ENCODE measurements around the gene SRC. TPM values are rescaled to one million over a fixed set of nuclear protein-coding genes. Genes with fewer than 3 reads are reported as not detected.

Gene SRC
- total and polyA plus RNA-seq, 2 donors from 2014 or later = 28.5 to 70.0 TPM

DNA sequence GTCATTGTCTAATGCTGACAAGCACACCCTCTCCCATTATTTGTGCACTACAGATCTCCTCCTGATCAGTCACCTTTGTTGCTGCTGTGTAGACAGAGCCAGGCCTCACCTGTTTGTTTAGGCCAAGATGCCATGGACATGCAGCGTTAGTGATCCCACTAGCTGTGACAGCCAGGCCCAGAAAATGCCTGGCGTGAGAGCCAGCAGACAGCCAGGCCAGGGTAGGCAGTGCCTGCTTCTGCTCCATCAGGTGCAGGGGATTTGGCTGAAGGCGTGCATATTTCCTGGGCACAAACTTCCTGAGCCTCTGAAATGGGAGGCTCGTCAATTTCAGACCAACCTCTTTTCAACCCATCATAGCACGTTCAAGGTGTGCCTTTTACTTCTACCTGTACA, 29.2 kb upstream of the SRC start:
- DNase-seq = peak in 1 of 5 donors; percentile 15
- Histone ChIP-seq H3K27ac (ENCODE audit: low read depth in 2 of 2, low read length in 2 of 2) (no peak overlapping the region), H3K9ac (ENCODE audit: low read length in 3 of 3) (no peak overlapping the region), H3K4me1 (ENCODE audit: control insufficient read depth in 2 of 3, insufficient read depth in 2 of 3, low read depth in 1 of 3, low read length in 3 of 3) (peaks cover 0 to 17% (median 16%) of the 10 kb centered on the region in 3 donors), H3K4me3 (ENCODE audit: low read length in 3 of 3) (no peak overlapping the region), H3K9me3 (ENCODE audit: control insufficient read depth in 2 of 3, insufficient read depth in 1 of 3, low read length in 3 of 3) (no peaks in the 10 kb centered on the region), H3K27me3 (ENCODE audit: control insufficient read depth, insufficient read depth, low read length) (no peaks in the 10 kb centered on the region), H3K36me3 (ENCODE audit: control insufficient read depth in 2 of 3, insufficient read depth in 3 of 3, low read length in 3 of 3) (peaks cover 0 to 18% (median 3%) of the 10 kb centered on the region in 3 donors)
- intact Hi-C loops (cut with DNase I) = no loop called here
- FAIRE-seq = no peak
- TF ChIP-seq, protein P1, sequence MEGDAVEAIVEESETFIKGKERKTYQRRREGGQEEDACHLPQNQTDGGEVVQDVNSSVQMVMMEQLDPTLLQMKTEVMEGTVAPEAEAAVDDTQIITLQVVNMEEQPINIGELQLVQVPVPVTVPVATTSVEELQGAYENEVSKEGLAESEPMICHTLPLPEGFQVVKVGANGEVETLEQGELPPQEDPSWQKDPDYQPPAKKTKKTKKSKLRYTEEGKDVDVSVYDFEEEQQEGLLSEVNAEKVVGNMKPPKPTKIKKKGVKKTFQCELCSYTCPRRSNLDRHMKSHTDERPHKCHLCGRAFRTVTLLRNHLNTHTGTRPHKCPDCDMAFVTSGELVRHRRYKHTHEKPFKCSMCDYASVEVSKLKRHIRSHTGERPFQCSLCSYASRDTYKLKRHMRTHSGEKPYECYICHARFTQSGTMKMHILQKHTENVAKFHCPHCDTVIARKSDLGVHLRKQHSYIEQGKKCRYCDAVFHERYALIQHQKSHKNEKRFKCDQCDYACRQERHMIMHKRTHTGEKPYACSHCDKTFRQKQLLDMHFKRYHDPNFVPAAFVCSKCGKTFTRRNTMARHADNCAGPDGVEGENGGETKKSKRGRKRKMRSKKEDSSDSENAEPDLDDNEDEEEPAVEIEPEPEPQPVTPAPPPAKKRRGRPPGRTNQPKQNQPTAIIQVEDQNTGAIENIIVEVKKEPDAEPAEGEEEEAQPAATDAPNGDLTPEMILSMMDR (IDR thresholded peaks at IDR 0.05; ENCODE audit: borderline replicate concordance, extremely low read depth, insufficient read depth) = no peak

DNA sequence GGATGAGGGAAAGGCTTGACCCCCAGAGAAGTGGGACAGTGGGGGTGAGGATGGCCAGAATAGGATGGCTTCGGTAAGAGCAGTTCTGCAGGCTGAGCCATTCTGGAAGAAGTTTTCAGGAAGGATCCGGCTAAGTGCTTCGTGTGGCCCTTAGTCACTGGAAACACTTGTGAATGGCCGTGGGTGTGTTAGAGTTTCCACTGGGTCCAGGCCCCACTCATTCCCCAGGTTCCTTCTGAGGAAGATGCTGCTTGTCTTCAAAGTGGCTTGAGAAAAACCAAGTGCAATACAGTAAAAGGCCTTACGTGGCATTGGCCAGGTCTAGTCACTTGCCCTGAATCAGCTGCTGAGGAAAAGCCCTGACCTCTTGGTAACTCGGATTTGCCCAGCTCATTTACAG, 28.6 kb upstream of the SRC start:
- TF ChIP-seq, protein P1 (IDR thresholded peaks at IDR 0.05; ENCODE audit: borderline replicate concordance, extremely low read depth, insufficient read depth) = no peak
- intact Hi-C loops (cut with DNase I) = no loop called here
- peak in 1 of 5 donors; percentile 13 for DNase-seq
- H3K9ac ChIP-seq (ENCODE audit: low read length in 3 of 3) = no peak overlapping the region
- peaks cover 0 to 17% (median 16%) of the 10 kb centered on the region in 3 donors for H3K4me1 ChIP-seq (ENCODE audit: control insufficient read depth in 2 of 3, insufficient read depth in 2 of 3, low read depth in 1 of 3, low read length in 3 of 3)
- no peaks in the 10 kb centered on the region for H3K9me3 ChIP-seq (ENCODE audit: control insufficient read depth in 2 of 3, insufficient read depth in 1 of 3, low read length in 3 of 3)
- no peak for FAIRE-seq
- peaks cover 0 to 18% (median 3%) of the 10 kb centered on the region in 3 donors for H3K36me3 ChIP-seq (ENCODE audit: control insufficient read depth in 2 of 3, insufficient read depth in 3 of 3, low read length in 3 of 3)
- H3K4me3 ChIP-seq (ENCODE audit: low read length in 3 of 3) = no peak overlapping the region
- no peaks in the 10 kb centered on the region for H3K27me3 ChIP-seq (ENCODE audit: control insufficient read depth, insufficient read depth, low read length)
- H3K27ac ChIP-seq (ENCODE audit: low read depth in 2 of 2, low read length in 2 of 2) = no peak overlapping the region

DNA sequence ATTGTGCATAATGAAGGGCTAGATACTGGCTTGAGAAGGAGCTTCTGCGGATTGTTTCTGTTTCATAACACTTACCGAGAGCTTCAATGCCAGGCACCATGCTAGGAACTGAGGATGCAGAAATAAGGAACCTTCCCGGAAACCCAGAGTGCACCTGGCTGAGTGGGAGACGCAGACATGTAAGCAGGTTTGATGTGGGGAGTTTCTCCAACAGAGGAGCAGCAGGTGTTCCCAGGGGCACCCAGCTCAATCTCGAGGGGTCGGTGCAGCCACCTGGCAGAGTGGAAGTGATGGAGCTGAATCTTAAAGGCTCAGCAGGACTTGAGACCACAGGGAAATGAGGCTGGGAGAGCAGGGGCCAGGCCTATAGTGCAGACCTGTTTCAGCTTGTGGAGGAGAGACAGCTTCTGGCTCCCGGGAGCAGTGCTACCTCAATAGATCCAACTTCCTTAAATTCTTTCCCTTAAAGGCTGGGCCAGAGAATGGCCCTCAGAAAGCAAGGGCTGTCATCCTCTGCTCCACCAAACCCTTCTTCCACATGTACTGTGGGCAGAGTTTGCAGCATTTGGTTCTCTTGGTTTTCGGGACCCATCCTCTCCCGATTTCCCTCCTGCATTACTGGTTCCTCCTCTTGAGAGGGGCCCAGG, 27.8 kb upstream of the SRC start:
- TF ChIP-seq, protein P1 (IDR thresholded peaks at IDR 0.05; ENCODE audit: borderline replicate concordance, extremely low read depth, insufficient read depth) = no peak
- no peak overlapping the region for H3K9ac ChIP-seq (ENCODE audit: low read length in 3 of 3)
- DNase-seq (peak in 1 of 5 donors; percentile 12), FAIRE-seq (no peak)
- H3K9me3 ChIP-seq (ENCODE audit: control insufficient read depth in 2 of 3, insufficient read depth in 1 of 3, low read length in 3 of 3) = no peaks in the 10 kb centered on the region
- intact Hi-C loops (cut with DNase I) = no loop called here
- peaks cover 0 to 18% (median 3%) of the 10 kb centered on the region in 3 donors for H3K36me3 ChIP-seq (ENCODE audit: control insufficient read depth in 2 of 3, insufficient read depth in 3 of 3, low read length in 3 of 3)
- peaks cover 0 to 17% (median 16%) of the 10 kb centered on the region in 3 donors for H3K4me1 ChIP-seq (ENCODE audit: control insufficient read depth in 2 of 3, insufficient read depth in 2 of 3, low read depth in 1 of 3, low read length in 3 of 3)
- H3K27ac ChIP-seq (ENCODE audit: low read depth in 2 of 2, low read length in 2 of 2) = no peak overlapping the region
- no peaks in the 10 kb centered on the region for H3K27me3 ChIP-seq (ENCODE audit: control insufficient read depth, insufficient read depth, low read length)
- no peak overlapping the region for H3K4me3 ChIP-seq (ENCODE audit: low read length in 3 of 3)

Measured in kidney (tissue), 14 donors.